HCT116 (cell line): ENCODE results near the gene AZIN2. TPM values are rescaled to one million over a fixed set of nuclear protein-coding genes. Genes with fewer than 3 reads are reported as not detected.

Experiments
- ATAC-seq: fragments of 200-7000 bp; cut with Tn5 transposase; 2 replicates; pipeline ENCODE4 v1.9.1; 2020; ENCODE audit warnings: mild to moderate bottlenecking, moderate library complexity
- BruUV-seq: library from RNA; stranded (reverse); fragments of 400-500 nt; replicated peaks from 2 replicates; lab custom pipeline; 2021; lab: Mats Ljungman, UMichigan
- CTCF ChIA-PET: fragments of 300-600 bp; sonication (Branson Sonifier 250); formaldehyde crosslinking; loops from one replicate; lab custom pipeline; 2021; ENCODE audit warnings: antibody characterized with exemption; lab: Charles Lee
- POLR2A ChIA-PET: fragments of 300-600, 350-600 bp; sonication (Branson Sonifier 250); formaldehyde crosslinking; loops from one replicate; lab custom pipeline; 2021; ENCODE audit warnings: antibody characterized with exemption; lab: Charles Lee
- RAD21 ChIA-PET, 2 experiments: fragments of 300-600 bp; sonication (Branson Sonifier 250); formaldehyde crosslinking; loops; one replicate each; lab custom pipeline; 2023; ENCODE audit warnings: low total read pairs in 2 of 2; ENCODE audit not compliant: uncharacterized antibody in 2 of 2, unreplicated experiment in 2 of 2, low non-redundant PET in 1 of 2; lab: Charles Lee
- DNase-seq: peaks from one replicate; pipeline ENCODE4 v3.0.0-alpha.2; 2010; ENCODE audit warnings: low read depth, low spot score
- H2AFZ ChIP-seq: fragments of 200-600 bp; shearing (Covaris generic), sonication (generic); 2 replicates; pipeline ENCODE4 v1.6.1; 2017; ENCODE audit warnings: low read depth, mixed run types, mixed read lengths, antibody characterized with exemption, low read length; ENCODE audit not compliant: poor library complexity, severe bottlenecking
- H3K27ac ChIP-seq: 2 replicates; pipeline ENCODE4 v1.5.1; 2012; ENCODE audit warnings: low read depth, low read length
- H3K27me3 ChIP-seq: fragments of 200-600 bp; sonication (generic); 2 replicates; pipeline ENCODE4 v1.6.1; 2016; ENCODE audit warnings: mixed run types, low read length, mixed read lengths; ENCODE audit not compliant: insufficient read depth
- H3K36me3 ChIP-seq, 2 experiments: fragments of 200-500 bp in 1 of 2; fragments of 200-600 bp in 1 of 2; sonication (Bioruptor generic) in 1 of 2; sonication (generic) in 1 of 2; 2 replicates each; pipeline versions ENCODE4 v1.5.1 to v1.6.1; 2014 to 2016; ENCODE audit warnings: low read length in 2 of 2, inconsistent platforms in 1 of 2, mixed read lengths in 1 of 2, mixed run types in 1 of 2; ENCODE audit not compliant: insufficient read depth in 2 of 2, control insufficient read depth in 1 of 2
- H3K4me1 ChIP-seq, 2 experiments: fragments of 200-600 bp in 1 of 2; sonication (generic) in 1 of 2; 2 replicates each; pipeline versions ENCODE4 v1.5.1 to v1.6.1; 2012 to 2017; ENCODE audit warnings: low read length in 2 of 2, inconsistent platforms in 1 of 2, mild to moderate bottlenecking in 1 of 2, mixed read lengths in 1 of 2, mixed run types in 1 of 2, moderate library complexity in 1 of 2; ENCODE audit not compliant: insufficient read depth in 2 of 2, control insufficient read depth in 1 of 2
- H3K4me2 ChIP-seq: fragments of 200-600 bp; sonication (generic); 2 replicates; pipeline ENCODE4 v1.6.1; 2017; ENCODE audit warnings: mixed run types, low read length, mixed read lengths
- H3K4me3 ChIP-seq, 2 experiments: fragments of 200-600 bp in 1 of 2; sonication (generic) in 1 of 2; replicated peaks in 1 of 2; 2 replicates each; pipeline ENCODE4 v1.5.1; 2011 to 2016; ENCODE audit warnings: low read length in 2 of 2, control low read depth in 1 of 2, low read depth in 1 of 2, mild to moderate bottlenecking in 1 of 2, mixed read lengths in 1 of 2, mixed run types in 1 of 2
- H3K79me2 ChIP-seq: fragments of 200-600 bp; sonication (generic); 2 replicates; pipeline ENCODE4 v1.6.1; 2017; ENCODE audit warnings: mild to moderate bottlenecking, mixed run types, low read length, moderate library complexity, mixed read lengths; ENCODE audit not compliant: insufficient read depth
- H3K9ac ChIP-seq: fragments of 200-600 bp; sonication (generic); 2 replicates; pipeline ENCODE4 v1.6.1; 2016; ENCODE audit warnings: low read length, mixed read lengths
- H3K9me2 ChIP-seq: fragments of 200-600 bp; sonication (generic), shearing (Covaris generic); 2 replicates; pipeline ENCODE4 v1.6.1; 2017; ENCODE audit warnings: mixed run types, mild to moderate bottlenecking, moderate library complexity; ENCODE audit not compliant: insufficient read depth
- H3K9me3 ChIP-seq, 2 experiments: fragments of 200-500 bp in 1 of 2; fragments of 200-600 bp in 1 of 2; sonication (Bioruptor generic) in 1 of 2; sonication (generic) in 1 of 2; 2 replicates each; pipeline ENCODE4 v1.6.1; 2014 to 2017; ENCODE audit warnings: low read length in 2 of 2, mixed read lengths in 2 of 2, inconsistent platforms in 1 of 2, low read depth in 1 of 2, mild to moderate bottlenecking in 1 of 2, mixed run types in 1 of 2, moderate library complexity in 1 of 2; ENCODE audit not compliant: control insufficient read depth in 1 of 2, insufficient read depth in 1 of 2
- H4K20me1 ChIP-seq: fragments of 200-600 bp; sonication (generic), shearing (Covaris generic); 2 replicates; pipeline ENCODE4 v1.6.1; 2017; ENCODE audit warnings: mixed run types, mild to moderate bottlenecking, moderate library complexity; ENCODE audit not compliant: insufficient read depth
- CBX3 ChIP-seq: IDR thresholded peaks from 2 replicates; pipeline ENCODE4 v1.6.1; 2012; ENCODE audit warnings: low read depth
- CEBPB ChIP-seq: IDR thresholded peaks from 2 replicates; pipeline ENCODE4 v1.6.1; 2012; ENCODE audit warnings: low read depth
- EGR1 ChIP-seq: IDR thresholded peaks from 2 replicates; pipeline ENCODE4 v1.6.1; 2012; ENCODE audit warnings: low read depth
- ELF1 ChIP-seq: IDR thresholded peaks from 2 replicates; pipeline ENCODE4 v1.6.1; 2012; ENCODE audit warnings: low read depth, borderline replicate concordance
- EZH2 ChIP-seq: fragments of 200-600 bp; sonication (generic); IDR thresholded peaks from 2 replicates; pipeline ENCODE4 v1.6.1; 2017; ENCODE audit warnings: antibody characterized with exemption, mixed run types
- EZH2phosphoT487 ChIP-seq: fragments of 200-600 bp; IDR thresholded peaks from 2 replicates; pipeline ENCODE4 v1.6.1; 2018; ENCODE audit warnings: antibody characterized with exemption, borderline replicate concordance
- FOSL1 ChIP-seq: IDR thresholded peaks from 2 replicates; pipeline ENCODE4 v1.6.1; 2012; ENCODE audit warnings: low read depth
- POLR2A ChIP-seq: IDR thresholded peaks from 2 replicates; pipeline ENCODE4 v1.7.0; 2011; ENCODE audit warnings: borderline replicate concordance; ENCODE audit not compliant: insufficient read depth, insufficient read length; ENCODE audit errors: extremely low read depth
- RAD21 ChIP-seq: IDR thresholded peaks from 2 replicates; pipeline ENCODE4 v1.6.1; 2012; ENCODE audit warnings: low read depth, mild to moderate bottlenecking
- SIN3A ChIP-seq: IDR thresholded peaks from 2 replicates; pipeline ENCODE4 v1.6.1; 2012; ENCODE audit warnings: low read depth
- SRF ChIP-seq: IDR thresholded peaks from 2 replicates; pipeline ENCODE4 v1.6.1; 2012; ENCODE audit warnings: low read depth
- YY1 ChIP-seq: IDR thresholded peaks from 2 replicates; pipeline ENCODE4 v1.6.1; 2011; ENCODE audit warnings: low read length, low read depth, moderate library complexity, mild to moderate bottlenecking; ENCODE audit not compliant: insufficient replicate concordance; ENCODE audit errors: extremely low read depth
- ZFX ChIP-seq: fragments of 450-650 bp; IDR thresholded peaks from 2 replicates; pipeline ENCODE4 v1.6.1; 2017
- ZNF274 ChIP-seq: fragments of 200-500 bp; sonication (Bioruptor generic); IDR thresholded peaks from 2 replicates; pipeline ENCODE4 v1.6.1; 2014; ENCODE audit warnings: mild to moderate bottlenecking, low read depth, low read length, inconsistent platforms
- intact Hi-C: fragments of 100-400 bp; cut with micrococcal nuclease; formaldehyde crosslinking; loops from 2 replicates; pipeline ENCODE4 v1.10.0; 2022
- total RNA-seq: library from RNA; stranded (reverse); gene quantifications from one replicate; pipeline ENCODE4 v1.2.1, GENCODE V29; 2021; ENCODE audit not compliant: unreplicated experiment
- TF ChIP-seq, protein P1 (sequence below), 3 experiments: fragments of 200-600 bp in 1 of 3; sonication (generic) in 1 of 3; IDR thresholded peaks in 2 of 3; conservative IDR thresholded peaks in 1 of 3; 2 replicates each; pipeline ENCODE4 v1.5.1; 2012 to 2017; ENCODE audit warnings: low read depth in 2 of 3, low read length in 2 of 3, antibody characterized with exemption in 1 of 3, borderline replicate concordance in 1 of 3, control low read depth in 1 of 3, mild to moderate bottlenecking in 1 of 3, mixed read lengths in 1 of 3, mixed run types in 1 of 3, moderate library complexity in 1 of 3; ENCODE audit not compliant: insufficient read depth in 1 of 3
- TF ChIP-seq, protein P2 (sequence below): IDR thresholded peaks from 2 replicates; pipeline ENCODE4 v1.6.1; 2011; ENCODE audit warnings: mild to moderate bottlenecking, low read length, moderate library complexity; ENCODE audit not compliant: insufficient replicate concordance; ENCODE audit errors: extremely low read depth
- TF ChIP-seq, protein P3 (sequence below): IDR thresholded peaks from 2 replicates; pipeline ENCODE4 v1.6.1; 2012; ENCODE audit warnings: low read depth
- TF ChIP-seq, protein P4 (sequence below): IDR thresholded peaks from 2 replicates; pipeline ENCODE4 v1.6.1; 2012

Gene AZIN2
- total RNA-seq, 1 experiment from 2014 or later = 7.8 TPM

DNA sequence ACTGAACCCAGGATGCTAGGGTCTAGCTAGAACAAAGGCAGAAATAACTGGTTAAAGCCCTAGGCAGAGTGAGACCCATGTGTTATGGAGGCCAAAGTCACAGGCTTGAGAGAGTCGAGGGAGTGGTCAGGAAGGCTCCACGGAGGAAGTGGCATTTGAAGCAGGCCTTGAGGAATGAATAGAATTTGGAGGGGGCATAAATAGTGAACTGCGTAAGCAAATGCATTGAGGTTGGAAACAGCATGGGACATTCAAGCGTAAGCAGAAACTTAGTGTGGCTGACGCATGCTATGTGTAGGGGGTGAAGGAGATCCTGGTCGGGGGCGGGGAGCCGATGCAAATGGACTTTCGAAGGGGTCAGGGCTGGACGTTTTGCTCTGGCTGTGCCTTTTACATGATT, 11.5 kb downstream of the AZIN2 start:
- intact Hi-C loops = loop anchor here (10.0 kb wide), 1 partner anchor 262 kb away; no protein-coding TSS in a partner anchor
- no peaks in the 10 kb centered on the region for H4K20me1 ChIP-seq
- RAD21 ChIA-PET = no interaction called here
- POLR2A ChIA-PET = no interaction called here
- no peak overlapping the region for H3K27ac ChIP-seq
- peaks cover 0 to 11% of the 10 kb centered on the region in 2 experiments; a peak in 2 of 4 replicates for H3K4me1 ChIP-seq
- no peak overlapping the region for H2AFZ ChIP-seq
- H3K9me2 ChIP-seq = no peaks in the 10 kb centered on the region
- H3K27me3 ChIP-seq = no peaks in the 10 kb centered on the region
- no peaks in the 10 kb centered on the region for H3K79me2 ChIP-seq
- H3K9me3 ChIP-seq = no peaks in the 10 kb centered on the region
- H3K36me3 ChIP-seq = no peaks in the 10 kb centered on the region
- H3K4me3 ChIP-seq = no peak overlapping the region
- no peak overlapping the region for H3K4me2 ChIP-seq
- CTCF ChIA-PET = no interaction called here
- no TSS peak for BruUV-seq
- ATAC-seq (no peak), DNase-seq (no peak)
- no peak overlapping the region for H3K9ac ChIP-seq
- TF ChIP-seq YY1 (no peak), EGR1 (no peak), CBX3 (no peak), POLR2A (no peak), EZH2 (no peak), ZFX (no peak), FOSL1 (no peak), ZNF274 (no peak), CEBPB (no peak), RAD21 (no peak), ELF1 (no peak), SRF (no peak), EZH2phosphoT487 (no peak), SIN3A (no peak)
- TF ChIP-seq, protein P1, sequence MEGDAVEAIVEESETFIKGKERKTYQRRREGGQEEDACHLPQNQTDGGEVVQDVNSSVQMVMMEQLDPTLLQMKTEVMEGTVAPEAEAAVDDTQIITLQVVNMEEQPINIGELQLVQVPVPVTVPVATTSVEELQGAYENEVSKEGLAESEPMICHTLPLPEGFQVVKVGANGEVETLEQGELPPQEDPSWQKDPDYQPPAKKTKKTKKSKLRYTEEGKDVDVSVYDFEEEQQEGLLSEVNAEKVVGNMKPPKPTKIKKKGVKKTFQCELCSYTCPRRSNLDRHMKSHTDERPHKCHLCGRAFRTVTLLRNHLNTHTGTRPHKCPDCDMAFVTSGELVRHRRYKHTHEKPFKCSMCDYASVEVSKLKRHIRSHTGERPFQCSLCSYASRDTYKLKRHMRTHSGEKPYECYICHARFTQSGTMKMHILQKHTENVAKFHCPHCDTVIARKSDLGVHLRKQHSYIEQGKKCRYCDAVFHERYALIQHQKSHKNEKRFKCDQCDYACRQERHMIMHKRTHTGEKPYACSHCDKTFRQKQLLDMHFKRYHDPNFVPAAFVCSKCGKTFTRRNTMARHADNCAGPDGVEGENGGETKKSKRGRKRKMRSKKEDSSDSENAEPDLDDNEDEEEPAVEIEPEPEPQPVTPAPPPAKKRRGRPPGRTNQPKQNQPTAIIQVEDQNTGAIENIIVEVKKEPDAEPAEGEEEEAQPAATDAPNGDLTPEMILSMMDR (IDR thresholded peaks at IDR 0.05 in 2 of 3, conservative IDR thresholded peaks at IDR 0.05 in 1 of 3; ENCODE audit: borderline replicate concordance in 1 of 3, insufficient read depth in 1 of 3, low read depth in 2 of 3, low read length in 2 of 3) = no peak
- TF ChIP-seq, protein P2, sequence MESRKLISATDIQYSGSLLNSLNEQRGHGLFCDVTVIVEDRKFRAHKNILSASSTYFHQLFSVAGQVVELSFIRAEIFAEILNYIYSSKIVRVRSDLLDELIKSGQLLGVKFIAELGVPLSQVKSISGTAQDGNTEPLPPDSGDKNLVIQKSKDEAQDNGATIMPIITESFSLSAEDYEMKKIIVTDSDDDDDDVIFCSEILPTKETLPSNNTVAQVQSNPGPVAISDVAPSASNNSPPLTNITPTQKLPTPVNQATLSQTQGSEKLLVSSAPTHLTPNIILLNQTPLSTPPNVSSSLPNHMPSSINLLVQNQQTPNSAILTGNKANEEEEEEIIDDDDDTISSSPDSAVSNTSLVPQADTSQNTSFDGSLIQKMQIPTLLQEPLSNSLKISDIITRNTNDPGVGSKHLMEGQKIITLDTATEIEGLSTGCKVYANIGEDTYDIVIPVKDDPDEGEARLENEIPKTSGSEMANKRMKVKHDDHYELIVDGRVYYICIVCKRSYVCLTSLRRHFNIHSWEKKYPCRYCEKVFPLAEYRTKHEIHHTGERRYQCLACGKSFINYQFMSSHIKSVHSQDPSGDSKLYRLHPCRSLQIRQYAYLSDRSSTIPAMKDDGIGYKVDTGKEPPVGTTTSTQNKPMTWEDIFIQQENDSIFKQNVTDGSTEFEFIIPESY = no peak
- TF ChIP-seq, protein P3, sequence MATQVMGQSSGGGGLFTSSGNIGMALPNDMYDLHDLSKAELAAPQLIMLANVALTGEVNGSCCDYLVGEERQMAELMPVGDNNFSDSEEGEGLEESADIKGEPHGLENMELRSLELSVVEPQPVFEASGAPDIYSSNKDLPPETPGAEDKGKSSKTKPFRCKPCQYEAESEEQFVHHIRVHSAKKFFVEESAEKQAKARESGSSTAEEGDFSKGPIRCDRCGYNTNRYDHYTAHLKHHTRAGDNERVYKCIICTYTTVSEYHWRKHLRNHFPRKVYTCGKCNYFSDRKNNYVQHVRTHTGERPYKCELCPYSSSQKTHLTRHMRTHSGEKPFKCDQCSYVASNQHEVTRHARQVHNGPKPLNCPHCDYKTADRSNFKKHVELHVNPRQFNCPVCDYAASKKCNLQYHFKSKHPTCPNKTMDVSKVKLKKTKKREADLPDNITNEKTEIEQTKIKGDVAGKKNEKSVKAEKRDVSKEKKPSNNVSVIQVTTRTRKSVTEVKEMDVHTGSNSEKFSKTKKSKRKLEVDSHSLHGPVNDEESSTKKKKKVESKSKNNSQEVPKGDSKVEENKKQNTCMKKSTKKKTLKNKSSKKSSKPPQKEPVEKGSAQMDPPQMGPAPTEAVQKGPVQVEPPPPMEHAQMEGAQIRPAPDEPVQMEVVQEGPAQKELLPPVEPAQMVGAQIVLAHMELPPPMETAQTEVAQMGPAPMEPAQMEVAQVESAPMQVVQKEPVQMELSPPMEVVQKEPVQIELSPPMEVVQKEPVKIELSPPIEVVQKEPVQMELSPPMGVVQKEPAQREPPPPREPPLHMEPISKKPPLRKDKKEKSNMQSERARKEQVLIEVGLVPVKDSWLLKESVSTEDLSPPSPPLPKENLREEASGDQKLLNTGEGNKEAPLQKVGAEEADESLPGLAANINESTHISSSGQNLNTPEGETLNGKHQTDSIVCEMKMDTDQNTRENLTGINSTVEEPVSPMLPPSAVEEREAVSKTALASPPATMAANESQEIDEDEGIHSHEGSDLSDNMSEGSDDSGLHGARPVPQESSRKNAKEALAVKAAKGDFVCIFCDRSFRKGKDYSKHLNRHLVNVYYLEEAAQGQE = no peak
- TF ChIP-seq, protein P4, sequence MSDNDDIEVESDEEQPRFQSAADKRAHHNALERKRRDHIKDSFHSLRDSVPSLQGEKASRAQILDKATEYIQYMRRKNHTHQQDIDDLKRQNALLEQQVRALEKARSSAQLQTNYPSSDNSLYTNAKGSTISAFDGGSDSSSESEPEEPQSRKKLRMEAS = no peak
